GM08714 (cell line): Measurements from ENCODE around the gene HSFX2.
"Not testable (repeated sequence)": the region's sequence is repeated elsewhere in the genome, so short reads cannot be mapped to it uniquely, and the experiment has no call there.

Experiments used
- H3K4me3 ChIP-seq: fragments of 200-500 bp; sonication (Bioruptor generic); 2 replicates; pipeline ENCODE4 v1.5.1; 2014; ENCODE audit warnings: mild to moderate bottlenecking, low read length, inconsistent platforms
- ZNF274 ChIP-seq: IDR thresholded peaks from 2 replicates; pipeline ENCODE4 v1.6.1; 2012; ENCODE audit warnings: mild to moderate bottlenecking, low read depth, low read length

Gene HSFX2

DNA sequence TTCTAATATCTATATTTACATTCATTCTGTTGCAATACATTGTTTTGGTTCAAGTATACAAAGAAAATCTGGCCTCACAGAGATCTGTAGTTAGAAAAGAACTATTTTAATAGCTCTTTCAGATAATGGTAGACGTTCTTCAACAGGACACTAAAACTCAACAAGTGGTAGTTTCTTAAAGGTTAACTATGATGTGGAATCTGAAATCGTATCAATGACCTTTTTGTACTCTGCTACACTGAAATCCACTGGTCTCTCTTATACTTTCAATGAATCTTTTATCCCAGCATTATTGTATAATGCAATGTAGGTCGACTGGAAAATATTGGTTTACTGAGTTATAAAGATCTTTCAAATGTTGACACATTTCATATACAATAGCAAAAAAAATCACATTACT lies 23.8 kb upstream of the HSFX2 start:
- no peak overlapping the region for H3K4me3 ChIP-seq
- no peak for TF ChIP-seq ZNF274

DNA sequence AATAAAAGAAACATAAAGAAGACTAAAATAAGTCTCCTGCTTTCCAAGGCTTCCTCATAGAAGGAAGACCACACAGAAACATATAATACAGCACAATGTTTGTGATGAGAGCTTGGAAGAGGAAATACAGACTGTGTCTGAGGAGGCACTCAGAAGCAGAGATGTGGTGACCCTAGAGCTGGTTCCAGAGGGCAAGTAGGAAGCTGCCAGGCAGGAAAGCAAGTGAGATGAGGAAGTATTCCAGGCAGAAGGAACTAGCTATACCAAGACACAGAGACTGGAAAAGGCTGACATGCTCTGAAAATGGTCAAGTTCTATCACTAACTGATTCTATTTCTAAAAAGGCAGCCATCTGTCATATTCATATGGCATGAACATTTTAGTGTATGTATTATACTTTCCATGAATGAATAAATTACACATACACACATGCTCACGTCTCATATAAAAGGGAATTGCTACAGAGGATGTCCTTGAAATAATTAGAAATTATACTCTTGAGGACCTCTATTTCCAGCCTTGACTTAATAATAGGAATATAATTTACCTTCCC lies 16.6 kb upstream of the HSFX2 start:
- no peak for TF ChIP-seq ZNF274
- H3K4me3 ChIP-seq: no peak overlapping the region

DNA sequence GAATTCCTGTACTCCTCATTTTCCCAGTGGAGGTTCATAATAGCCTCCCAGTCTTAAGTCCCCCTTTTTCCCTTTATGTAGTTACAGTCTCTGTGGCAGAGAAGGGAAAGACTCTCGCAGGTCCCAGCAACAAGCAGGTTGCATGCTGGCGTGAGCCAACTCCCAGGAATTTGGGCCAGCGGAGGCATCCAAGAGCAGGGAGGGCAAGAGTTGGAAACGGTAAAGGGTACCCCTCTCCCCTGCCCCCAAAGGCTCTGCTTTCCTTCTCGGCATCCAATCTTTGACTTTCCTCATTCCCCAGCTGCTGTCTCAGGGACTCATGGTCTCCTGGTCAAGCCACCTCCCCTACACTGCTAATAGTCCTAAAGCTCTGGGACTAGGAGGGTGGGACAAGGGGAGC lies 15.4 kb upstream of the HSFX2 start:
- H3K4me3 ChIP-seq: no peak overlapping the region
- TF ChIP-seq ZNF274: no peak

DNA sequence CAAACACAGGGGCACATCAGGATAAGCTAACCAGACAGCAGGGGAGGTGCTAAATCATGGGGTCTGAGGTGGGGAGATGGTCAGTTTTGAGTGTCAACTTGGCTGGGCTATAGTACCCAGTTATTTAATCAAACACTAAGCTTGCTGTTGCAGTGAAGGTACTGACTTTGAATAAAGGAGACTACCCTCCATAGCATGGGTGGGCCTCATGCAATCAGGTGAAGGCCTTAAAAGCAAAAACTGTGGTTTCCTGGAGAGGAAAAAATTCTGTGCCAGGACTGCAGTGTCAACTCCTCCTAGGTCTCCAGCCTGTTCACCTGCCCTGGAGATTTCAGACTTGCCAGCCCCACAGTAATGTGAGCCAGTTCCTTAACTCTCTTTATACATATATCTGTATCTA lies 12.6 kb upstream of the HSFX2 start:
- no peak overlapping the region for H3K4me3 ChIP-seq
- TF ChIP-seq ZNF274: no peak

DNA sequence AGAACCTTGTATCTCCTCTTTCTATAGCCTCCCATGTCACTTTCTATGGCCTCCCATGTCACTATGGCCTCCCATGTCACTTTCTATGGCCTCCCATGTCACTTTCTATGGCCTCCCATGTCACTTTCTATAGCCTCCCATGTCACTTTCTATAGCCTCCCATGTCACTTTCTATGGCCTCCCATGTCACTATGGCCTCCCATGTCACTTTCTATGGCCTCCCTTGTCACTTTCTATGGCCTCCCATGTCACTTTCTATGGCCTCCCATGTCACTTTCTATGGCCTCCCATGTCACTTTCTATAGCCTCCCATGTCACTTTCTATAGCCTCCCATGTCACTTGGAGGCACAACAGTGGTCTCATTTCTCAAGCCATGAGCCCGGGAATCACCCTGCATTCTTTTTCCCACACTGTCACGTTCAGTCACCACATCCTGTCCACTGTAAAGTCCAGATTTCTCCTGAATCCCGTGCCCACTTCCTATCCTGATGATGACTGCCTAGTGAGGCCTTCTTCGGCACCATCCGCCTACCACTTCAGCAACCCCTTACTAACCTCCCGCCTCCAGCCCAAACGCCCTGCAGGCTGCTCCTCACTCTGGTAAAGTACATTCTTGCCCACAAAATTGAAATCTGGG lies 10.3 kb upstream of the HSFX2 start:
- not testable (repeated sequence) for H3K4me3 ChIP-seq

DNA sequence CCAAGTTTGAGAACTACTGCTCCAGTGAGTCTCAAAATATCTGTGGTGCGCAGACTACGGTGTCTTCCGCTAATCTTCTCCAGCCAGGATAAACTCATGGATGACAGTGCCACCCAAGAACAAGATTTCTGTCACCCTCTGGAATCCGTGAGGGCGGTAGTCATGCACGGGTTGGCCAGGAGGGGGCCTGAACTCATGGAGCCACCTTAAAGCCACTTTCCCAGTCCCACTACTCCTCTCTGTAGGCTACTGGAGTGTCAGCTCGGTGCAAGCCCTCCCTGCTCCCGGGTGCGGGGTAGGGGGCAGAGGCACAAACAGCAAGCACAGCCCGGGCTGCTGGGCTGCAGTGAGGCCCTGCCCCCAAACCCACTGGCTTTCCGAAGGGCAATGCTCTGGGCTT lies 3.5 kb upstream of the HSFX2 start:
- not testable (repeated sequence) for H3K4me3 ChIP-seq

DNA sequence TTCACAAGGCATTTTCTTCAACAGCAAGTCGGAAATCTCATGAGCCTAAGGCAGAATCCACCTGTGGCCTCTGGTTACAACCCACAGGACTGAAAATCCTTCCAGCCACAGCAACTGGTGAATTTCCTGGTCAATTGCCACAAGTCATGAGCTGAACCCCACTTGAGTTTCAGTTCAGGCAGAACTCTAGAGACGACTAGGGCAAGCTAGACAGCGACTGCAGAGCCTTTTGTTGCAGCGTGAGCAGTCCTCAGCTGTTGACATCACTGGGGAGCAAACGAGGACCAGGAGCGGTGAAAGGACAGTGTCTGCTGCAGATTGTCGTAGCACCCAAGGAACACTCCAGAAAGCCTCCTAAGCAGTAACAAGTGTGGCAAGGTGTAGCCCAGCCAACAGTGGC lies 829 bp upstream of the HSFX2 start:
- not testable (repeated sequence) for H3K4me3 ChIP-seq

DNA sequence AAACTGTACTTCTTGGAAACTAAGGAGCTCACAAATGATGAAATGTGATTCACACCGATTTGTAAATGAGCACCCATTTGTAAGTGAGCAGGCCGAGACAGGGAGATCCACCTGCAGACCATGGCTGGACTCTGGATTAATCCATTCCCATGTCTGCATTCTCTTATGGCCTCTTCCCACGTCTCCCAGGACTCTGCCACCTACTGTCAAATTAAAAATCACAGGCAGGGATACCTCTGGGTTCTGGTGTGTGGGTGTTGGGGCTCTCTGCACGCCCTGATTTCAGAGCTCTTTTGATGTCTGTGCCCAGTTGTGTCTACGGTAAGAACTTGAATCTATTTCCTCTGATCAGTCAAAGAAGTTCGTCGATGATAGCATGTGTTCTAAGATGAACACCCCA lies 4.1 kb downstream of the HSFX2 start:
- H3K4me3 ChIP-seq: not testable (repeated sequence)

DNA sequence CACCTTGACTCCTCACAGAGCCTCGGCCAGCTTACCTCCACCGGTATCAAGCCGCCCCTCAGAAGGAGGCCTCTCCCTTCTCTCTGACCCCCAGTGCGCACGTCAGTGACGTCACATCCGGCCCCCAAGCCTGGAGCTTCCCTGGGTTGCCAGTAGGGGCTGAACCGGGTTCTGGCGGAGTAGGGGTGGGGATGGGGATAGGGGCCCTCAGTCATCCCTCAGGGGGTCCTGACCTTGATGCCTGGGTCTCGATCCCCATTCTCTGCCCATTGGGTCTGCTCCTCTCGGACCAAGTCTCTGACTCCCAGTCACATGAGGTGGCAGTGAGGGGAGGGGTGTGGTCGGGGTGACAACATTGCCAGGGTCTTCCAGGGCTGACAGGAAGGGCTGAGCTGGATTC lies 7.8 kb downstream of the HSFX2 start, which contains the start of gene MAGEA9B:
MAGEA9B (minus strand) TSS at position 101 of the 400 bp plus-strand sequence. CDS start 4,280 bp downstream, outside the sequence.
- H3K4me3 ChIP-seq: not testable (repeated sequence)

DNA sequence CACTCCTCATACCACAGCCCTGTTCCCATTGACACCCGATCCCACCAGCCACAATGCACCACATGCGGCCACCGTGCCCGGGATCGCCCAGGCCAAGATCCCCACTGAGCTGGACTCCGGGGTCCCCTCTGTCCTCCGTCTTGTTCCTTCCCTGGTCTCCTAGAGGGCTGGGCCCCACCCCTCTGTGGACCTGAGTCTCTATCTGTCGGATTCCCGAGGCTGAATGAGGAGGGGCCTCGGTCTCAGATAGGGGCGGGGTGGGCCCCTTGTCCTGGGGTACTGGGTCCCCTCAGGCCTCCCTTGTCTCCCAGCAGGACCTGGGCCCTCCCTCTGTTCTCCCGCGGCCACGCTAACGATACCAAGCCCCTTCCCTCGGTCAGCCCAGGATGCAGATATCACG lies 9.5 kb downstream of the HSFX2 start:
- H3K4me3 ChIP-seq: not testable (repeated sequence)

DNA sequence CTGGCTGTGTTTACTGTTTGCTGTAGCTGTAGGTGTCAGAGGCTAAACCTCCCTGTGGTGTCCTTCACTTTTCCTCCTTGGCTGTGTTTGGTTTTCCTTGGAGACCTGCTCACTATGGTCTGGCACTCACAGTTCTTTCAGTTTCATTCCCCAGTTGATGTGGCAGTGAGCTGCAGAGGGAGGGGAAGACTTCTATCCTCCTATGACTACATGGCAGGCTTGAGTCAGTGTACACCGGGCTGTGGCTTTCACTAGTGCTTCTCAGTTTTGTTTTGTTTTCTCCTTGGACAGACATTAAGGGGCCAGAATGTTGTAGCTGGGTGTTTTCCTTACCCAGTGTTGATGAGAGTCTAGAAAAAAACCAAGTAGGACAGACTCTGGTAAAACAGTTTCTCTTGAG lies 21.7 kb downstream of the HSFX2 start:
- not testable (repeated sequence) for H3K4me3 ChIP-seq

DNA sequence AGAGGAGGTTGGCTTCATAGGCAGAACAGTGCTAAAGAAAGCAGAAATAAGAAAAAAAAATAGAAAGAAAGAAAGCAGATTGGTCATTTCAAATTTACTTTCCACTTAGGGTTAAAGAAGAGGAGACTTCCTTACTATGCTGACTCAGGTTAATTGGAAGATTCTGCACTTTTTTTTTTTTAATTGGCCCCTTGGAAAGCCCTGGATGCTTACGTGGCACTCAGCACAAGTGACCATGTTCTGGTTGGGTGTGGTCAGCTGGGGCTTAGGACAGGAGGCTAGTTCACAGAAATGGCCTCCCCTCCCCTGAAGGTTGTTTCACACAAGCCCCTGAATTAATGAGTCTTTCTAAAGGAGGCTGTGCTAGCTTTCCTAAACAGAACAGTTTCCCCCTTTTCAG lies 22.4 kb downstream of the HSFX2 start:
- TF ChIP-seq ZNF274: no peak
- H3K4me3 ChIP-seq: no peak overlapping the region

DNA sequence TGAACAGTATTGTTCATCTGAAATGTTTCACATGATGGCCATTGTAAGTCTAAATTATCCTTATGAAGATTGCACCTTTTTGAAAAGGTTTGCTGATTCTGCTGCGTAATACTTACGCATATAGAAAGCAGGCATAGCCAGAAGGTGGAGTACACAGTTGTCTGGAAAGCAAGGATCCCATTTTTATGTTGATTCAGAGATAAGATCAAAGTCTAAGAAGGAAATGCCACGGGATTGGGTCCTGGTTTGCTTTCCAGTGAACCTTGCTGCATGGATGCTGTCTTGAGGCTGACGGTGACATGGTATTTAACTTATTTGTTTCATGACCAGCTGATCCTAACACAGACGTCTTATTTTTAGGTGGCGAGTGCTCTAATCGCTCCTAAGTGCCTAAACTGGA lies 23.3 kb downstream of the HSFX2 start:
- TF ChIP-seq ZNF274: no peak
- no peak overlapping the region for H3K4me3 ChIP-seq

DNA sequence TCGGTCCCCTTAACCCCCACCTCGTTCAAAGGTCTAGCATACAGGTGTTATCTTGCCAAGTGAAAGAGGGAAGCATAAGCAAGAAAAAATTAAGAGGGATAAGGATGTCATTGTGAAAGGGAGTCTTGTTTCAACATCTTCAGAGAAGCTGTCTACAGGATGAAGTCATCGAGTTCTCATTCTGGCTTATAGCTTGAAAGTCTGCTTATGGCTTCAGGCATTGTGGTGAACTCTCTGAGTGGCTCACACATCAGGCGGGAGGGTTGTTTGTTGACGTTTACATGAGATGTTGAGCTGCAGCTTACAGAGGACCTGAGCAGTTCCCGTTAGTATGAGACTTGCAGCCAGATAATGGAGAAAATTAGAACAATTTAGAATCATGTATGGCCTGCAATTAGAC lies 24.4 kb downstream of the HSFX2 start:
- no peak for TF ChIP-seq ZNF274
- no peak overlapping the region for H3K4me3 ChIP-seq

DNA sequence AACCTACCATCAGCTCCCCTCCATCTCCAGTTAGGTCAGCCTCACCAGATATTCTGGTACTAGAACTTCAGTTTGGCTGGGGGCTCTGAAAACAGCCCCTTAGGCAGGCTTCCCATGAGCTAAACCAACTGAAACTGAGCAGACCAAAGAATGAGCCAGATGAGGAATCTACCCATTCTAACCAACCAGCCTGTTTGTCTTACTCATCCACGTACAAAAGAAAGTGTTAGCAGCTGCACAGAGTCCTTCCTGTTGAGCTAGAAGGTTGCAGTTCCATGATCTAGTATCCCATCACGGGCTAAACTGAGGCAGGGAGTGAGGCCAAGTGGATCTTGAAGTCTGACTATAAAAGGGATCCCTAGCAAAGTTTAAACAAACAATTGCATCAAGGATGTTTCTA lies 25.3 kb downstream of the HSFX2 start:
- no peak overlapping the region for H3K4me3 ChIP-seq
- TF ChIP-seq ZNF274: no peak

DNA sequence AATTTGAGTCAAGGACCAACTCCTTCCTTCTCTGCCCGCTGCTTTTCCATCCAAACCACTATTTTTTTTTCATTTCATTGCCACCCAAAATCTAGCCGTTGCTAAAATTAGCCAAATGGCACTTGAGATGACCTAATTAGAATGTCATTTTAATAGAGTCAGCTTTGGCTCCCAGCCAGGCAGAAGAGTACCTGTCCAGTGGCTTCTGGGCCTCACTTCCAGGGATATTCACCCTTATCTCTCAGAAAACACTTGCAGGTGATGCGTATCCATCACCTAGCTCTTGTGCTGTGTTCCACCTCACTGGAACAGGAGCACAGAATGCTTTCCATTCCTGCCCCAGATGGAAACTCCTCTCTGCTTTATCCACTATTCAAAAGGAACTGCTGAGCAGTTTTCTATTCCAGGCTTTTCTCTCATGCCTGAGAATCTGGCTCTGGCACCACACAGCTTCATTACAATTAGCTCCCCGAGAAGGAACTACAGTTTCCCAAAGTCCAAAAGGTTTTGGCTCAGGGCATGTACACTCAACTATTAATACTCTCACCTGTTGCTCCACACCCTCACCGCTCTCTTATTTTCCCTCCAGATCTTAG lies 26.3 kb downstream of the HSFX2 start:
- H3K4me3 ChIP-seq: no peak overlapping the region
- no peak for TF ChIP-seq ZNF274
